GM19324 (cell line): ENCODE measurements around the gene AFTPH.

Experiments
- ATAC-seq: cut with Tn5 transposase; IDR thresholded peaks from one replicate; pipeline ENCODE4 v1.9.1; 2021; ENCODE audit warnings: mild to moderate bottlenecking, moderate library complexity; ENCODE audit not compliant: unreplicated experiment, low FRiP score

Gene AFTPH

GRCh38 chr2:64537991-64538390, 13.9 kb downstream of the AFTPH start:
- no peak for ATAC-seq

- no peak for ATAC-seq
Observed at GRCh38 chr2:64538764-64539433, 14.8 kb downstream of the AFTPH start.

- no peak for ATAC-seq
Observed at GRCh38 chr2:64540615-64541014, 16.5 kb downstream of the AFTPH start.

GRCh38 chr2:64541547-64541946, 17.4 kb downstream of the AFTPH start:
- no peak for ATAC-seq

GRCh38 chr2:64542071-64543007, 18.2 kb downstream of the AFTPH start:
- no peak for ATAC-seq

GRCh38 chr2:64543008-64543697, 19.0 kb downstream of the AFTPH start:
- no peak for ATAC-seq

GRCh38 chr2:64548761-64549160, 24.6 kb downstream of the AFTPH start:
- ATAC-seq: no peak

GRCh38 chr2:64550042-64550441, 25.9 kb downstream of the AFTPH start:
- no peak for ATAC-seq

GRCh38 chr2:64551851-64552250, 27.7 kb downstream of the AFTPH start:
- no peak for ATAC-seq

GRCh38 chr2:64554117-64554516, 30.0 kb downstream of the AFTPH start:
- no peak for ATAC-seq

- no peak for ATAC-seq
Observed at GRCh38 chr2:64558445-64559081, 34.4 kb downstream of the AFTPH start.

GRCh38 chr2:64562148-64562784, 38.1 kb downstream of the AFTPH start:
- ATAC-seq: no peak

- no peak for ATAC-seq
Observed at GRCh38 chr2:64563436-64563938, 39.4 kb downstream of the AFTPH start.

GRCh38 chr2:64565949-64566710, 42.0 kb downstream of the AFTPH start:
- no peak for ATAC-seq

- ATAC-seq: no peak
Observed at GRCh38 chr2:64567473-64567872, 43.3 kb downstream of the AFTPH start.

- no peak for ATAC-seq
Observed at GRCh38 chr2:64568836-64569235, 44.7 kb downstream of the AFTPH start.

- no peak for ATAC-seq
Observed at GRCh38 chr2:64574871-64575270, 50.7 kb downstream of the AFTPH start.

GRCh38 chr2:64581018-64581417, 56.9 kb downstream of the AFTPH start:
- no peak for ATAC-seq

GRCh38 chr2:64581777-64582539, 57.8 kb downstream of the AFTPH start:
- peak; percentile 31 for ATAC-seq
